Sigmoid colon (tissue), 4 donors: ENCODE data around the gene GABPB2.

Experiments used
- EP300 ChIP-seq, 4 donors: sonication (generic); formaldehyde crosslinking; IDR thresholded peaks; one replicate each; pipeline ENCODE4 v1.6.1; 2017; ENCODE audit warnings: antibody characterized with exemption in 4 of 4
- POLR2A ChIP-seq, 2 donors: fragments of 450-650 bp; IDR thresholded peaks; one replicate each; pipeline ENCODE4 v1.6.1; 2016; ENCODE audit warnings: antibody characterized with exemption in 2 of 2, mild to moderate bottlenecking in 2 of 2, moderate library complexity in 2 of 2
- POLR2AphosphoS5 ChIP-seq, 4 donors: sonication (generic); formaldehyde crosslinking; IDR thresholded peaks; one replicate each; pipeline ENCODE4 v1.6.1; 2017; ENCODE audit warnings: antibody characterized with exemption in 4 of 4
- TF ChIP-seq, protein P1 (sequence below), 4 experiments: fragments of 450-650 bp in 3 of 4; fragments of 200-600 bp in 1 of 4; IDR thresholded peaks; one replicate each; pipeline ENCODE4 v1.5.1; 2016 to 2019; ENCODE audit warnings: antibody characterized with exemption in 4 of 4, mild to moderate bottlenecking in 3 of 4, moderate library complexity in 2 of 4

DNA sequence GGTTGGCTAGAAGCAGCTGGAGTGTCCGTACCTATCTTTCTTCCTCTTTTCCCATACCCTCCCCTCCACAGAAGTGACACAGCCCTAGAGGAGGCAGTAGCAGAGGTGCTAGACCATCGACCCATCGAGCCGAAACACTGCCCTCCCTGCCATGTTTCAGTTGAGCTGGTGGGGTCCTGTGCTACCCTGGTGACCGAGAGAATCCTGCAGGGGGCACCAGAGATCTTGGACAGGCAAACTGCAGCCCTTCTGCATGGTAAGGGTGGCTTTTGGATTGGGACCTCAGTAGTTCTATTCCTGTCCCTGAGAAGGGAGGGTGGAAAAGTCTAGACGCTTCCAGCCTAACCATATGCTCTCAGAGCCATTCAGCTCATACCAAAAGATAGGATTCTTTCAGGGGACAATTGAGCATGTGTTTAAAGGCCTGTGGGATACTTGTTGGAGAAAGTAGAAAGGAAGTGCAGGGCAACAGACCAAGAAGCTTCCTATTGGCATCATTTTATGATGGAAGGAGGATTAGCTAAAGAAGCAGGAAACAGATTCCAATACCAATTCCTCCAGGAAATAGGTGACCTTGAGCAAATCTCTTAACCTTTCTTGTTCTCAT lies 45.9 kb upstream of the GABPB2 start:
- TF ChIP-seq, protein P1, sequence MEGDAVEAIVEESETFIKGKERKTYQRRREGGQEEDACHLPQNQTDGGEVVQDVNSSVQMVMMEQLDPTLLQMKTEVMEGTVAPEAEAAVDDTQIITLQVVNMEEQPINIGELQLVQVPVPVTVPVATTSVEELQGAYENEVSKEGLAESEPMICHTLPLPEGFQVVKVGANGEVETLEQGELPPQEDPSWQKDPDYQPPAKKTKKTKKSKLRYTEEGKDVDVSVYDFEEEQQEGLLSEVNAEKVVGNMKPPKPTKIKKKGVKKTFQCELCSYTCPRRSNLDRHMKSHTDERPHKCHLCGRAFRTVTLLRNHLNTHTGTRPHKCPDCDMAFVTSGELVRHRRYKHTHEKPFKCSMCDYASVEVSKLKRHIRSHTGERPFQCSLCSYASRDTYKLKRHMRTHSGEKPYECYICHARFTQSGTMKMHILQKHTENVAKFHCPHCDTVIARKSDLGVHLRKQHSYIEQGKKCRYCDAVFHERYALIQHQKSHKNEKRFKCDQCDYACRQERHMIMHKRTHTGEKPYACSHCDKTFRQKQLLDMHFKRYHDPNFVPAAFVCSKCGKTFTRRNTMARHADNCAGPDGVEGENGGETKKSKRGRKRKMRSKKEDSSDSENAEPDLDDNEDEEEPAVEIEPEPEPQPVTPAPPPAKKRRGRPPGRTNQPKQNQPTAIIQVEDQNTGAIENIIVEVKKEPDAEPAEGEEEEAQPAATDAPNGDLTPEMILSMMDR (IDR thresholded peaks at IDR 0.05) = peak in 3 of 4 experiments; percentile 66 to 71 (median 71)
- no peak for TF ChIP-seq POLR2A (IDR thresholded peaks at IDR 0.05)
- no peak for TF ChIP-seq EP300 (IDR thresholded peaks at IDR 0.05)
- peak in 1 of 4 donors; percentile 19 for TF ChIP-seq POLR2AphosphoS5 (IDR thresholded peaks at IDR 0.05)
